Ovary (tissue), 3 donors: ENCODE results near the gene TRIM41.

Source experiments
- CTCF ChIP-seq, 3 donors: fragments of 450-650 bp in 2 of 3; fragments of 200-600 bp in 1 of 3; IDR thresholded peaks; one replicate each; pipeline versions ENCODE4 v1.5.1 to v1.8.0; 2016 to 2022; ENCODE audit warnings: antibody characterized with exemption in 3 of 3, mild to moderate bottlenecking in 1 of 3
- EP300 ChIP-seq: sonication (generic); formaldehyde crosslinking; IDR thresholded peaks from one replicate; pipeline ENCODE4 v1.6.1; 2017; ENCODE audit warnings: antibody characterized with exemption
- POLR2A ChIP-seq: fragments of 450-650 bp; IDR thresholded peaks from one replicate; pipeline ENCODE4 v1.6.1; 2017; ENCODE audit warnings: antibody characterized with exemption, mild to moderate bottlenecking, moderate library complexity
- donor health status: DM: no; HTN: no; CAD: no.

- TF ChIP-seq CTCF (IDR thresholded peaks at IDR 0.05) (peak in 1 of 3 donors; percentile 17), POLR2A (peak; percentile 84), EP300 (no peak)
These were observed 31.4 kb upstream of the TRIM41 start for GRCh38 chr5:181191526-181192336.
